Mucosa of rectum (tissue), 2 donors: ENCODE data around the gene ZNF507.
A peak's percentile ranks its signal among the peaks of the same experiment; 100 is the strongest.

Experiments used
- H3K27ac ChIP-seq, 2 donors: one replicate each; pipeline ENCODE4 v1.7.0; 2013; ENCODE audit warnings: inconsistent platforms in 2 of 2, low read depth in 2 of 2, low read length in 2 of 2
- H3K27me3 ChIP-seq, 2 donors: one replicate each; pipeline ENCODE4 v1.7.0; 2013; ENCODE audit warnings: low read length in 2 of 2; ENCODE audit not compliant: control insufficient read depth in 2 of 2, insufficient read depth in 2 of 2
- H3K36me3 ChIP-seq, 2 donors: one replicate each; pipeline ENCODE4 v1.7.0; 2013; ENCODE audit warnings: low read length in 2 of 2; ENCODE audit not compliant: control insufficient read depth in 2 of 2, insufficient read depth in 2 of 2
- H3K4me1 ChIP-seq, 2 donors: one replicate each; pipeline ENCODE4 v1.7.0; 2013; ENCODE audit warnings: low read length in 2 of 2, mild to moderate bottlenecking in 1 of 2; ENCODE audit not compliant: control insufficient read depth in 2 of 2, insufficient read depth in 2 of 2
- H3K4me3 ChIP-seq, 2 donors: one replicate each; pipeline ENCODE4 v1.7.0; 2013; ENCODE audit warnings: low read length in 2 of 2
- H3K9ac ChIP-seq, 2 donors: one replicate each; pipeline ENCODE4 v1.7.0; 2013; ENCODE audit warnings: low read length in 2 of 2, low read depth in 1 of 2, mild to moderate bottlenecking in 1 of 2
- H3K9me3 ChIP-seq, 2 donors: one replicate each; pipeline ENCODE4 v1.7.0; 2013; ENCODE audit warnings: low read length in 2 of 2; ENCODE audit not compliant: control insufficient read depth in 2 of 2
- donor health status: healthy.
- donor health status: Normal muscosa, but diverticular disease.

The ZNF507 gene

DNA sequence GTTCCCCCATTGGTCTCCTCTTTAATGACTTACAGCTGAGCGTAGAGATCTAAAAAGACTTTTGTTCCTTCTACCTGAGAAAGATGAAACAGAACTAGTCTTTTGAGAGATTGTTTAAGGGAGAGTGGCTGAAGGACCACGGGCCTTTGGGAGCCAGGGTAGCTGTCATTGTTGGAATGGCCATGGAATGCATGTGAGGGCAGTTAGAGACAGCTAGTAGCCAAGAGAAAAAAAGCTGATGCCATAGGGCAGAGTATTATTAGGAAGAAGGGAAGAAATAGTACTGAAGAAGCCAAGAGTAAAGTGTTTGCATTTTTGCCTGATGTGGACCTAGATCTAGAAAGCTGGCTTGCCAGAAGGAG is 5.6 kb downstream of the ZNF507 start:
- no peaks in the 10 kb centered on the region for H3K9me3 ChIP-seq
- H3K27me3 ChIP-seq = no peaks in the 10 kb centered on the region
- no peak overlapping the region for H3K4me3 ChIP-seq
- peaks cover 27 to 34% of the 10 kb centered on the region in 2 donors for H3K36me3 ChIP-seq
- peaks cover 3 to 31% of the 10 kb centered on the region in 2 donors for H3K4me1 ChIP-seq
- no peak overlapping the region for H3K9ac ChIP-seq
- peak overlapping the region in 1 of 2 donors; percentile 12 for H3K27ac ChIP-seq

DNA sequence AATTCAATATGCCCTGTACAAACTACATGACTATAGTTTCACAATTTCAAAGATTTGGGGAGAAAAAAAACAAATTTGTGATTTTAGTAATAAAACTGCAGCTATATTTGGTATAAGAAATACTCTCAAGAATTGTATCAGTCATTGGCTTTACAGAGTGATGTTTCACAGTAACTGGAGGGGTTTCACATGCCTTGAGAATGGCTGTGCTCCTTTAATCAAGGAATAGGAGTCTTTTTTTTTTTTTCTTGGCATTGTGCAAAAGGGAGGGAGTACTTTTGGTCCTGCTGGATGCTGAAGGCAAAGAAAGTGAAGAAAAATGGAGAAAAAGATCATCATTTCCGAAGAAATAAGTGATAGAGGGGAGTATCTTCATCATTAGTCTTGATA is 6.8 kb downstream of the ZNF507 start:
- peaks cover 34 to 46% of the 10 kb centered on the region in 2 donors for H3K36me3 ChIP-seq
- H3K4me3 ChIP-seq = no peak overlapping the region
- no peaks in the 10 kb centered on the region for H3K27me3 ChIP-seq
- H3K4me1 ChIP-seq = peaks cover 0 to 24% of the 10 kb centered on the region in 2 donors
- no peak overlapping the region for H3K27ac ChIP-seq
- H3K9me3 ChIP-seq = no peaks in the 10 kb centered on the region
- H3K9ac ChIP-seq = no peak overlapping the region

- no peak overlapping the region for H3K27ac ChIP-seq
- H3K4me1 ChIP-seq = peaks cover 0 to 18% of the 10 kb centered on the region in 2 donors
- H3K36me3 ChIP-seq = peaks cover 43 to 50% of the 10 kb centered on the region in 2 donors
- H3K9me3 ChIP-seq = no peaks in the 10 kb centered on the region
- no peak overlapping the region for H3K4me3 ChIP-seq
- no peaks in the 10 kb centered on the region for H3K27me3 ChIP-seq
- H3K9ac ChIP-seq = no peak overlapping the region
Observed at GRCh38 chr19:32354345-32354744, 8.9 kb downstream of the ZNF507 start.

- Histone ChIP-seq H3K4me3 (no peak overlapping the region), H3K9ac (no peak overlapping the region), H3K27ac (peak overlapping the region in 1 of 2 donors; percentile 9), H3K36me3 (peaks cover 49 to 59% of the 10 kb centered on the region in 2 donors), H3K9me3 (no peaks in the 10 kb centered on the region), H3K27me3 (no peaks in the 10 kb centered on the region), H3K4me1 (peaks cover 0 to 18% of the 10 kb centered on the region in 2 donors)
Observed at GRCh38 chr19:32355309-32355708, 9.9 kb downstream of the ZNF507 start.

GRCh38 chr19:32357720-32358119 is 12.3 kb downstream of the ZNF507 start:
- peaks cover 0 to 10% of the 10 kb centered on the region in 2 donors for H3K4me1 ChIP-seq
- no peak overlapping the region for H3K4me3 ChIP-seq
- no peak overlapping the region for H3K27ac ChIP-seq
- no peak overlapping the region for H3K9ac ChIP-seq
- no peaks in the 10 kb centered on the region for H3K9me3 ChIP-seq
- peaks cover 63 to 65% of the 10 kb centered on the region in 2 donors for H3K36me3 ChIP-seq
- no peaks in the 10 kb centered on the region for H3K27me3 ChIP-seq

DNA sequence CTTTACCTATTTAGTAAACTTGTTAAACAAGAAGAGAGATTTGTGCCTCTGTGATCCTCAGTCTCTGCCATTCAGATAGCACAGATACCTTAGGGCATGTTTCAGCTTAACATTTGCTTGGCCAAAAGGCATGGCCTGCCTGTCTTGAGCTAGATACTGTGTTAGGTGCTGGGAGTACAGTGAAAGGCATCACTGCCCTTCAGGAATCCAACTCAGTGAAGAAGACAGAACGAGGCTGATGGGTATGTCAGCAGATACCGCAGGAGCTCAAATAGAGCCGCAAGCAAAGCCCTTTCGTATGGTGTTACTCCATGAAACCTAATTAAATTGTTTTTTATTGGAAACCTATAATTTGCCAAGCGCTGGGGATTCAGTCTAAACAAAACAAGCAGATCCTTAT is 12.9 kb downstream of the ZNF507 start:
- H3K36me3 ChIP-seq = peaks cover 57 to 62% of the 10 kb centered on the region in 2 donors
- no peak overlapping the region for H3K27ac ChIP-seq
- H3K9me3 ChIP-seq = no peaks in the 10 kb centered on the region
- H3K4me3 ChIP-seq = no peak overlapping the region
- no peaks in the 10 kb centered on the region for H3K27me3 ChIP-seq
- H3K9ac ChIP-seq = no peak overlapping the region
- H3K4me1 ChIP-seq = peaks cover 0 to 10% of the 10 kb centered on the region in 2 donors

DNA sequence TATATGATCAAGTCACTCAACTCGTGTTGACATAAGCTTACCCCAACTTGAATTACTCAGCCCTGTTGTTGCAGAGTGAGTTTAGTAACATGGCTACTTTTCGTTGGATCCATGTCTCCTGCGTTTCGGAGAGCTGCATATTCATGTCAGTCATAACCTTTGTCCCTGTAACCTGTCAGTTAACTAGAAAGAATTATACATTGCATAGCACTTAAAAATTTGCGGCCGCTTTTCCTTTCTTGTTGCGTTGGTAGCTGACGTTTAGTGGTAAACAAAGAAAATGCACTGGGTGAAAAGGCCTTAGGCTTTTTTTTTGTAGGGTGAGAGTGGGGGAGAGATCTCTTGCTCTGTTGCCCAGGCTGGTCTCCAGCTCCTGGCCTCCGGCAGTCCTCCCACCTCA is 14.2 kb downstream of the ZNF507 start:
- Histone ChIP-seq H3K9ac (no peak overlapping the region), H3K4me3 (no peak overlapping the region), H3K36me3 (peaks cover 45 to 50% of the 10 kb centered on the region in 2 donors), H3K9me3 (no peaks in the 10 kb centered on the region), H3K27ac (no peak overlapping the region), H3K4me1 (peaks cover 0 to 10% of the 10 kb centered on the region in 2 donors), H3K27me3 (no peaks in the 10 kb centered on the region)

DNA sequence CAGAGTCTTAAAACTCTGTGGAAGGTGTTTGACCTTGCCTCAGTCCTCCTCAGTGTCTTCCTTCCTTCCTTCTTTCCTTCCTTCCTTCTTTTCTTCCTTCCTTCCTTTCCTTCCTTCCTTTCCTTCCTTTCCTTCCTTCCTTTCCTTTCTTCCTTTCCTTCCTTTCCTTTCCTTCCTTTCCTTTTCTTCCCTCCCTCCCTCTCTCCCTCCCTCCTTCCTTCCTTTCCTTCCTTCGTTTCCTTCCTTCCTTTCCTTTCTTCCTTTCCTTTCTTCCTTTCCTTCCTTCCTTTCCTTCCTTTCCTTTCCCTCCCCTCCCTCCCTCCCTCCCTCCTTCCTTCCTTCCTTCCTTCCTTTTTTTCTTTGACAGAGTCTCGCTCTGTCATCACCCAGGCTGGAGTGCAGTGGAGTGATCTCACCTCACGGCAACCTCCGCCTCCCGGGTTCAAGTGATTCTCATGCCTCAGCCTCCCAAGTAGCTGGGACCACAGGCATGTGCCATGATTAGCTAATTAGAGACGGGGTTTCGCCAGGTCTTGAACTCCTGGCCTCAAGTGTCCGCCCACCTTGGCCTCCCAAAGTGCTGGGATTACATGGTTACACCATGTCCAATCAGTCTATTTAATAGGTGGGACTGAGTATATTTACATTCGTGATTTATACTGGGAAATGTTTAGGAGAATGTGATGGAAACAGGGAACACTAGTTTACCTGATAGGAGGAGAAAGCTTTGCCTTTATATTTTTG is 16.3 kb downstream of the ZNF507 start:
- H3K4me3 ChIP-seq = no peak overlapping the region
- H3K9ac ChIP-seq = no peak overlapping the region
- H3K9me3 ChIP-seq = no peaks in the 10 kb centered on the region
- H3K4me1 ChIP-seq = no peaks in the 10 kb centered on the region
- peaks cover 47% of the 10 kb centered on the region in 2 donors for H3K36me3 ChIP-seq
- no peaks in the 10 kb centered on the region for H3K27me3 ChIP-seq
- no peak overlapping the region for H3K27ac ChIP-seq

- H3K36me3 ChIP-seq = peaks cover 45 to 48% of the 10 kb centered on the region in 2 donors
- H3K27ac ChIP-seq = no peak overlapping the region
- no peaks in the 10 kb centered on the region for H3K27me3 ChIP-seq
Observed at GRCh38 chr19:32362318-32362691, 16.9 kb downstream of the ZNF507 start.

GRCh38 chr19:32363175-32363574 is 17.8 kb downstream of the ZNF507 start:
- Histone ChIP-seq H3K9ac (no peak overlapping the region), H3K9me3 (no peaks in the 10 kb centered on the region), H3K4me3 (no peak overlapping the region), H3K27me3 (no peaks in the 10 kb centered on the region), H3K4me1 (no peaks in the 10 kb centered on the region), H3K36me3 (peaks cover 38 to 40% of the 10 kb centered on the region in 2 donors), H3K27ac (no peak overlapping the region)

More at GRCh38 chr19:32362318-32362691, 16.9 kb downstream of the ZNF507 start:
- H3K9me3 ChIP-seq = no peaks in the 10 kb centered on the region
- no peaks in the 10 kb centered on the region for H3K4me1 ChIP-seq
- H3K9ac ChIP-seq = no peak overlapping the region
- no peak overlapping the region for H3K4me3 ChIP-seq
